Measurements from ENCODE around the gene LLGL2. TPM values are rescaled to one million over a fixed set of nuclear protein-coding genes. Genes with fewer than 3 reads are reported as not detected.

The LLGL2 gene
- total and polyA plus RNA-seq, 10 of the 15 experiments (the other 5 are each of a cell fraction or from before 2014, with no cell fraction given) = 0.21 to 9.9 (median 4.5) TPM

DNA sequence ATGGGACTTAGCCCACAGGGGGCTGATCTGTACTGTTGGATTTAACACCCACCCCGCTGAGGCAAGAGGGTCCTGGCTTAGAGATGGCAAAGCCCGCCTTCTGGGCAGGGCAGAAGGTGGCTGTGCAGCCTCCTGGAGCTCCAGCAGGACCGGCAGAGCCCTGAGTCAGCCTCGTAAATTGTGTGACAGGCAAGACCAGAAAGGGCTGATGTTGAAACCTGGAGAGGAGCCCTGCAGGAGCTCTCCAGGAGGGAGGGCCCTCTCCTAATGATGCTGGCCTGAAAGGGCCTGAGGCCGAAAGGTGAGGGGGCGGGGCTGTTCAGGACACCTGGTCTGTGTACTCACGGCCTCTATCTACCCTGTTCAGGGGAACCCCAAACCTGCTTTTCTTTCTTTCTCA lies 39.6 kb downstream of the LLGL2 start:
- Histone ChIP-seq H3K79me2 (ENCODE audit: control insufficient read depth, insufficient read depth, low read length) (no peaks in the 10 kb centered on the region), H2AFZ (ENCODE audit: control insufficient read depth, low read depth, low read length) (no peak overlapping the region), H3K27me3 (replicated peaks in 1 of 2; ENCODE audit: control insufficient read depth in 2 of 2, insufficient read depth in 2 of 2, low read length in 1 of 2) (no peaks in the 10 kb centered on the region), H4K20me1 (ENCODE audit: control insufficient read depth, insufficient read depth) (no peaks in the 10 kb centered on the region), H3K4me2 (ENCODE audit: control insufficient read depth, insufficient read depth) (no peak overlapping the region), H3K9me3 (replicated peaks; ENCODE audit: control insufficient read depth, insufficient read depth, low read length) (no peaks in the 10 kb centered on the region), H3K27ac (ENCODE audit: control insufficient read depth, insufficient read depth) (no peak overlapping the region), H3K9ac (ENCODE audit: control insufficient read depth, insufficient read depth, low read length) (no peak overlapping the region), H3K36me3 (ENCODE audit: control insufficient read depth in 2 of 2, insufficient read depth in 2 of 2, low read length in 1 of 2) (no peaks in the 10 kb centered on the region), H3K4me3 (no peak overlapping the region), H3K4me1 (ENCODE audit: control insufficient read depth, insufficient read depth, low read length) (peaks cover 9% of the 10 kb centered on the region)
- ChIA-PET CTCF (no interaction called here), POLR2A (interaction anchor here (0.6 kb wide), 1 partner anchor 124 kb away, joined by 5 read pairs; no protein-coding TSS in a partner anchor), SMC1A (ENCODE audit: uncharacterized antibody, unreplicated experiment) (no interaction called here), RAD21 (ENCODE audit: unreplicated experiment) (no interaction called here)
- no TSS peak for BruUV-seq (replicated peaks)
- no peak for TF ChIP-seq MTA3 (IDR thresholded peaks at IDR 0.05; ENCODE audit: borderline replicate concordance, low read length)
- no peak for TF ChIP-seq BCL11A (IDR thresholded peaks at IDR 0.05; ENCODE audit: low read depth, low read length)
- TF ChIP-seq SIX5 (IDR thresholded peaks at IDR 0.05; ENCODE audit: low read depth, low read length, severe bottlenecking) = no peak
- TF ChIP-seq, protein P1, sequence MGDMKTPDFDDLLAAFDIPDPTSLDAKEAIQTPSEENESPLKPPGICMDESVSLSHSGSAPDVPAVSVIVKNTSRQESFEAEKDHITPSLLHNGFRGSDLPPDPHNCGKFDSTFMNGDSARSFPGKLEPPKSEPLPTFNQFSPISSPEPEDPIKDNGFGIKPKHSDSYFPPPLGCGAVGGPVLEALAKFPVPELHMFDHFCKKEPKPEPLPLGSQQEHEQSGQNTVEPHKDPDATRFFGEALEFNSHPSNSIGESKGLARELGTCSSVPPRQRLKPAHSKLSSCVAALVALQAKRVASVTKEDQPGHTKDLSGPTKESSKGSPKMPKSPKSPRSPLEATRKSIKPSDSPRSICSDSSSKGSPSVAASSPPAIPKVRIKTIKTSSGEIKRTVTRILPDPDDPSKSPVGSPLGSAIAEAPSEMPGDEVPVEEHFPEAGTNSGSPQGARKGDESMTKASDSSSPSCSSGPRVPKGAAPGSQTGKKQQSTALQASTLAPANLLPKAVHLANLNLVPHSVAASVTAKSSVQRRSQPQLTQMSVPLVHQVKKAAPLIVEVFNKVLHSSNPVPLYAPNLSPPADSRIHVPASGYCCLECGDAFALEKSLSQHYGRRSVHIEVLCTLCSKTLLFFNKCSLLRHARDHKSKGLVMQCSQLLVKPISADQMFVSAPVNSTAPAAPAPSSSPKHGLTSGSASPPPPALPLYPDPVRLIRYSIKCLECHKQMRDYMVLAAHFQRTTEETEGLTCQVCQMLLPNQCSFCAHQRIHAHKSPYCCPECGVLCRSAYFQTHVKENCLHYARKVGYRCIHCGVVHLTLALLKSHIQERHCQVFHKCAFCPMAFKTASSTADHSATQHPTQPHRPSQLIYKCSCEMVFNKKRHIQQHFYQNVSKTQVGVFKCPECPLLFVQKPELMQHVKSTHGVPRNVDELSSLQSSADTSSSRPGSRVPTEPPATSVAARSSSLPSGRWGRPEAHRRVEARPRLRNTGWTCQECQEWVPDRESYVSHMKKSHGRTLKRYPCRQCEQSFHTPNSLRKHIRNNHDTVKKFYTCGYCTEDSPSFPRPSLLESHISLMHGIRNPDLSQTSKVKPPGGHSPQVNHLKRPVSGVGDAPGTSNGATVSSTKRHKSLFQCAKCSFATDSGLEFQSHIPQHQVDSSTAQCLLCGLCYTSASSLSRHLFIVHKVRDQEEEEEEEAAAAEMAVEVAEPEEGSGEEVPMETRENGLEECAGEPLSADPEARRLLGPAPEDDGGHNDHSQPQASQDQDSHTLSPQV (IDR thresholded peaks at IDR 0.05) = no peak
- no peak for TF ChIP-seq KDM1A (IDR thresholded peaks at IDR 0.05; ENCODE audit: borderline replicate concordance)
- TF ChIP-seq, protein P2, sequence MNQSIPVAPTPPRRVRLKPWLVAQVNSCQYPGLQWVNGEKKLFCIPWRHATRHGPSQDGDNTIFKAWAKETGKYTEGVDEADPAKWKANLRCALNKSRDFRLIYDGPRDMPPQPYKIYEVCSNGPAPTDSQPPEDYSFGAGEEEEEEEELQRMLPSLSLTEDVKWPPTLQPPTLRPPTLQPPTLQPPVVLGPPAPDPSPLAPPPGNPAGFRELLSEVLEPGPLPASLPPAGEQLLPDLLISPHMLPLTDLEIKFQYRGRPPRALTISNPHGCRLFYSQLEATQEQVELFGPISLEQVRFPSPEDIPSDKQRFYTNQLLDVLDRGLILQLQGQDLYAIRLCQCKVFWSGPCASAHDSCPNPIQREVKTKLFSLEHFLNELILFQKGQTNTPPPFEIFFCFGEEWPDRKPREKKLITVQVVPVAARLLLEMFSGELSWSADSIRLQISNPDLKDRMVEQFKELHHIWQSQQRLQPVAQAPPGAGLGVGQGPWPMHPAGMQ (IDR thresholded peaks at IDR 0.05; ENCODE audit: borderline replicate concordance) = no peak
- no peak for TF ChIP-seq STAT1 (conservative IDR thresholded peaks at IDR 0.05)
- TF ChIP-seq CBX5 (IDR thresholded peaks at IDR 0.05; ENCODE audit: low read depth) = no peak
- TF ChIP-seq TCF12 (IDR thresholded peaks at IDR 0.05; ENCODE audit: low read depth, low read length) = no peak
- TF ChIP-seq EGR1 (IDR thresholded peaks at IDR 0.05; ENCODE audit: borderline replicate concordance in 1 of 2, low read depth in 2 of 2, low read length in 2 of 2) = no peak
- TF ChIP-seq, protein P3, sequence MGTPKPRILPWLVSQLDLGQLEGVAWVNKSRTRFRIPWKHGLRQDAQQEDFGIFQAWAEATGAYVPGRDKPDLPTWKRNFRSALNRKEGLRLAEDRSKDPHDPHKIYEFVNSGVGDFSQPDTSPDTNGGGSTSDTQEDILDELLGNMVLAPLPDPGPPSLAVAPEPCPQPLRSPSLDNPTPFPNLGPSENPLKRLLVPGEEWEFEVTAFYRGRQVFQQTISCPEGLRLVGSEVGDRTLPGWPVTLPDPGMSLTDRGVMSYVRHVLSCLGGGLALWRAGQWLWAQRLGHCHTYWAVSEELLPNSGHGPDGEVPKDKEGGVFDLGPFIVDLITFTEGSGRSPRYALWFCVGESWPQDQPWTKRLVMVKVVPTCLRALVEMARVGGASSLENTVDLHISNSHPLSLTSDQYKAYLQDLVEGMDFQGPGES (IDR thresholded peaks at IDR 0.05) = no peak
- no peak for TF ChIP-seq EZH2 (IDR thresholded peaks at IDR 0.05; ENCODE audit: borderline replicate concordance, control insufficient read depth, low read depth, low read length)
- TF ChIP-seq, protein P4, sequence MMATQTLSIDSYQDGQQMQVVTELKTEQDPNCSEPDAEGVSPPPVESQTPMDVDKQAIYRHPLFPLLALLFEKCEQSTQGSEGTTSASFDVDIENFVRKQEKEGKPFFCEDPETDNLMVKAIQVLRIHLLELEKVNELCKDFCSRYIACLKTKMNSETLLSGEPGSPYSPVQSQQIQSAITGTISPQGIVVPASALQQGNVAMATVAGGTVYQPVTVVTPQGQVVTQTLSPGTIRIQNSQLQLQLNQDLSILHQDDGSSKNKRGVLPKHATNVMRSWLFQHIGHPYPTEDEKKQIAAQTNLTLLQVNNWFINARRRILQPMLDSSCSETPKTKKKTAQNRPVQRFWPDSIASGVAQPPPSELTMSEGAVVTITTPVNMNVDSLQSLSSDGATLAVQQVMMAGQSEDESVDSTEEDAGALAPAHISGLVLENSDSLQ (IDR thresholded peaks at IDR 0.05) = no peak
- intact Hi-C loops (cut with micrococcal nuclease; ENCODE audit: unreplicated experiment) = no loop called here
- 55% methylated on average over 7 of the region's 7 CpGs for WGBS (ENCODE audit: insufficient coverage, insufficient replicate concordance, low lambda C conversion rate, missing lambda C conversion rate)
- in situ Hi-C loops (cut with MboI) = no loop called here
- ATAC-seq (no peak), DNase-seq (ENCODE audit: low read depth, low spot score) (no peak), FAIRE-seq (no peak)
